ENCODE data around the gene CHTF18. TPM values are rescaled to one million over a fixed set of nuclear protein-coding genes. Genes with fewer than 3 reads are reported as not detected.
A peak's percentile ranks its signal among the peaks of the same experiment; 100 is the strongest.

The CHTF18 gene
- total RNA-seq (ENCODE audit: unreplicated experiment), result 56.8 TPM
- long read RNA-seq, transcript CHTF18-201 (22 exons, 3,090 nt), result major isoform, 6 of 15 reads
- long read RNA-seq, partial matches to known transcripts, result 2 of 15 reads
- long read RNA-seq, other reads (novel, unspliced or antisense), result 7 of 15 reads

GRCh38 chr16:788399-789126 lies at the start of gene CHTF18:
Gene CHTF18, plus strand, starts transcription at chr16:788620. Its CDS starts 65 bp downstream, at chr16:788685.
- Mint-ChIP-seq H3K27ac (ENCODE audit: unreplicated experiment) (peak within 1 kb of the TSS; percentile 48), H3K4me1 (ENCODE audit: unreplicated experiment) (no peaks in the 10 kb centered on the region), H3K36me3 (ENCODE audit: low read depth, unreplicated experiment) (peaks cover 7% of the 10 kb centered on the region), H3K9me3 (ENCODE audit: unreplicated experiment) (no peaks in the 10 kb centered on the region), H3K27me3 (ENCODE audit: unreplicated experiment) (peaks cover 3% of the 10 kb centered on the region), H3K4me3 (ENCODE audit: unreplicated experiment) (peak within 1 kb of the TSS; percentile 95)
- TF ChIP-seq CTCF (IDR thresholded peaks at IDR 0.05; ENCODE audit: unreplicated experiment), result no peak
- peak; percentile 96 for DNase-seq (ENCODE audit: low spot score)

GRCh38 chr16:739560-740458 lies 48.6 kb upstream of the CHTF18 start:
- H3K4me3 Mint-ChIP-seq (ENCODE audit: unreplicated experiment), result peak overlapping the region; percentile 85
- H3K4me1 Mint-ChIP-seq (ENCODE audit: unreplicated experiment), result peaks cover 23% of the 10 kb centered on the region
- H3K27ac Mint-ChIP-seq (ENCODE audit: unreplicated experiment), result peak overlapping the region; percentile 36
- no peak for TF ChIP-seq CTCF (IDR thresholded peaks at IDR 0.05; ENCODE audit: unreplicated experiment)
- DNase-seq (ENCODE audit: low spot score), result no peak
- peaks cover 10% of the 10 kb centered on the region for H3K36me3 Mint-ChIP-seq (ENCODE audit: low read depth, unreplicated experiment)
- H3K27me3 Mint-ChIP-seq (ENCODE audit: unreplicated experiment), result peaks cover 6% of the 10 kb centered on the region
- H3K9me3 Mint-ChIP-seq (ENCODE audit: unreplicated experiment), result no peaks in the 10 kb centered on the region

- TF ChIP-seq CTCF (IDR thresholded peaks at IDR 0.05; ENCODE audit: unreplicated experiment), result no peak
- H3K27me3 Mint-ChIP-seq (ENCODE audit: unreplicated experiment), result peaks cover 4% of the 10 kb centered on the region
- H3K36me3 Mint-ChIP-seq (ENCODE audit: low read depth, unreplicated experiment), result peaks cover 6% of the 10 kb centered on the region
- peaks cover 23% of the 10 kb centered on the region for H3K4me1 Mint-ChIP-seq (ENCODE audit: unreplicated experiment)
- no peaks in the 10 kb centered on the region for H3K9me3 Mint-ChIP-seq (ENCODE audit: unreplicated experiment)
- H3K4me3 Mint-ChIP-seq (ENCODE audit: unreplicated experiment), result peak overlapping the region; percentile 85
- H3K27ac Mint-ChIP-seq (ENCODE audit: unreplicated experiment), result no peak overlapping the region
- DNase-seq (ENCODE audit: low spot score), result no peak
These were observed 48.0 kb upstream of the CHTF18 start for GRCh38 chr16:740459-740763.

- Mint-ChIP-seq H3K9me3 (ENCODE audit: unreplicated experiment) (no peaks in the 10 kb centered on the region), H3K36me3 (ENCODE audit: low read depth, unreplicated experiment) (peaks cover 3% of the 10 kb centered on the region), H3K4me3 (ENCODE audit: unreplicated experiment) (peak within 1 kb of the TSS; percentile 88), H3K4me1 (ENCODE audit: unreplicated experiment) (peaks cover 23% of the 10 kb centered on the region), H3K27ac (ENCODE audit: unreplicated experiment) (peak within 1 kb of the TSS; percentile 74), H3K27me3 (ENCODE audit: unreplicated experiment) (peaks cover 3% of the 10 kb centered on the region)
- peak; percentile 96 for DNase-seq (ENCODE audit: low spot score)
- peak; percentile 97 for TF ChIP-seq CTCF (IDR thresholded peaks at IDR 0.05; ENCODE audit: unreplicated experiment)
These were observed 47.5 kb upstream of the CHTF18 start, which contains the start of gene CIAO3 for GRCh38 chr16:740764-741505. Gene CIAO3, minus strand, starts transcription at chr16:740997. Its CDS starts 12 bp downstream, at chr16:740985.
